CD4-positive, alpha-beta T cell treated with Interleukin-15 for 1 hour (primary cell): ENCODE results near the gene AQP2.

Experiments
- DNase-seq: peaks from one replicate; pipeline ENCODE4 v3.0.0-alpha.2; 2020

AQP2 gene

DNA sequence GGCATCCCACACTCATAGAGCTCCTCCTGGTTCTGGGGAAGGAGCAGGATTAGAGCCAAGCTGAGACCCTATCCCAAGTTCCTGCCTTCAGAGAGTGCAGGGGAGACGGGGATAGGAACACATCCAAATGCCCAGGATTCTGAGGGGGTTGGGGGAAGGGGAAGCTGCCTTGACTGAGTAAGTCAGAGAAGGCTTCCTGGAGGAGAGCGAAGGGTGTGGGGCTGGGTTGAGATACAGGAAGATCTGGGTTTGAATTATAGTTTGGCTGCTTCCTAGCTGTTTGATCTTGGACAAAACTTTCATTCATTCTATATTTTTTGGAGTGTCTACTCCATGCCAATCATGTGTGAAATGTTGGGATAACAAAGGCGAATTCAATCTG is 8.0 kb upstream of the AQP2 start:
- no peak for DNase-seq

DNA sequence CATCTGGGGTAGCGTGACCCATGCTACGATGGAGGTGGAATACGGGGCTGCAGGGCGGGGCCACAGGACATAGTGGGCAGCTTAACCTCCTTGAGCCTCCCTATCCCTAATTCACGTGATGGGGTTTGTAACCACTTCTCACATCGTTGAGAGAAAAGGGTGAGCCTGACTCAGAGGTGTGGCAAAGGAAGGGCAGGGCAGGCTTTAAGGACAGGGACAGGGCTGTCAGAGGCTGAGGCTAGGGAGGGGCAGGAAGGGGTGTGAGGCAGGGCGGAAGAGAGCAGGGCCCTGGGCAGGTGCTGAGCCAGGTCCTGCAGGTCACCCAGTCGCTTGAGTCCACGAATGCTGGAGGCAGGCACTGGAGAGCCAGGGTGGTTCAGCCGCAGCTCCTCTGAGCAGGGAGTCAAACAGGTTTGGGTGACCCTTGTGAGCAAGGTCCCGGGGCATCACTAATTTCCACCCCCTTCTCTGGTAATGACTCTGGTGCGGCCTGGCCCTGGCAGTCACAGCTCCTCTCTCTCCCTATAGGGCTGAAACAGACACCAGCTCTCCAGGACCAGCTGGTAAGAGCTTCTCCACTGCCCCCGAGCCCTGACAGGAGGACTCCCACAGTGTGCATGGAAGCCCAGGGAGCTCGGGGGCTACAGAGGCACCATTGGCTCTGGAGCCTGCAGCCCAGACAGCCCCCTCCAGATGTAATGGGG is 7.5 kb upstream of the AQP2 start:
- no peak for DNase-seq

DNA sequence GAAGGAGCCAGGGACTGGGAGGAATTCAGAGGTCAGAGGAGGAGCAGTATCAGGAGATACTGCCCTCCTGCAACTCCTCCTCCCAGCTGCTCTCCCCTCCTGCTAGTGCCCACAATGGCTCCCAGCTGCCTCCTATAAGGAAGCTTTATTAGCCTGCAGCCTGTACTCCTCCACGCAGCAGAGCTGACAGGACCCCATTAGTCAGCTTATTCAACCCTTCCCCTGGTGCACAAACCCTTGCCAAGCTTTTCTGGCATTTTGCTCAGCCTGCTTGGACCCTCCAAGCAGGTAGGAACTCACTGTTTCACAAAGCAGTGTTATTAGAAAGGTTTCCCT is 6.9 kb upstream of the AQP2 start:
- DNase-seq, result no peak

DNA sequence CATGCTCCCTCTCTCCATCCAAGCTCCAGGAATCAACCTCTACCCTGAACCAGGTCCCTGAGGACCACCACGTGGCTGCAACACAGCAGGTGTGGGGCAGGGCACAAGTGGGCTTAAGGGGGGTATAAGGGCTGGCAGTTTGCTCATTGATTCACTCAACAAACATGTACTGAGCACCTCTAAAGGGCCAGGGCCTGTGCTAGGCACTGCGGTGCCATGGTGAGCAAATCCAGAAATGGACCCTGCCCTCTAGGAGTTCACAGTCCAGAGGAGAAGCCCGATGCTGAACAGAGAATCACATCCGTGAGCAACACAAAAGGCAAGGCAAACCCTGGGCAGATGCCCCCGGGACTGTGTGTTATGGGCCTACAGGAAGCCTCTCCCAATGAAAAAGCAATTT is 6.5 kb upstream of the AQP2 start:
- peak; percentile 11 for DNase-seq

DNA sequence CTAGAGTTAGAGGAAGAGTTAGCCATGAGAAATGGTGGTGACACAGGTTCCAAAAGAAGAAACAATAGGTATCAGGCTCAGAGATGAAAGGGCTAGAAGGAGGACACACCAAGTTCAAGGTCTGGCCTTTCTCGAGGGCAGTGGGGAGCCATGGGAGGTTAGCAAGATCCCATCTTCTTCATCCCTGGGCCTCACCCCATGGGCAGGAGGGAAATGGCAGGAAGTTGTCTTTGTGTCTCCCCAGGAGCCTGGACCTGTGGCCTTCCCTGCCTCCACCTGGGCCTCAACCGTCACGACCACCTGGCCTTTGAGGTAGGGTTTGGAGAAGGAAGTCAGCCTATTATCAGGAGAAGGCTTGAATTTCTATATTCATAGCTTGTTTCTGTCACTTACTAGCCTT is 5.8 kb upstream of the AQP2 start:
- peak; percentile 15 for DNase-seq

DNA sequence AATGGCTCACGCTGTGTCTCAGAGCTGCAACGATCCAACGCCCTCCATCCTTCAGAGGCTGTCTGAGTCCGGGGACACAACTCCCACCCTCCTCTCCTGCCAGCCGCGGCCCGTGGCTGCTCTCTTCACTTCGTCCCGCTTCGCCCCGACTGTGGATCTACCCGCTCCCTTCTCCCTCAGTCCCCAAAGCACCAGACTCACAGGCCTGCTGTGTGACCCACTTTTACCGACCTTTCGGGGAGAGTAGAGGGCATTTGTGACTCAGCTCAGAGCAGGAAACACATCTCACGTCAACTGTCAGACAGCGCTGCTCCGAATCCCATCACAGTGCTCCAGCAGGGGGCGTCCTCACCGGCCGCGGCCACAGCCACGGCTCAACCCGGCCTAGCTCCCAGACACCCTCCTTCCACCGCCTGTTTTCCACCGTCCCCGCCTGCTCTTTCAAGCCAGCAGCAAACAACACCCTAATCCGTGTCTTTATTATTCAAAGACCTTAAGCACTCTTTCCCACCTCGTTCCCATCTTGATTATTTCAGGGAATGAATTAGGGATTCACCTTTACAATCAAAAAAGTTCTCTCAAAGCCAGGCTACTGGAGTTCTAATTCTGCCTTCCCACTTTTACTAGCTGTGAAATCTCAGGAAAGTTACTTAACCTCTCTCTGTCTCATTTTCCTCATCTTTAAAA is 5.0 kb upstream of the AQP2 start:
- DNase-seq, result peak; percentile 75

DNA sequence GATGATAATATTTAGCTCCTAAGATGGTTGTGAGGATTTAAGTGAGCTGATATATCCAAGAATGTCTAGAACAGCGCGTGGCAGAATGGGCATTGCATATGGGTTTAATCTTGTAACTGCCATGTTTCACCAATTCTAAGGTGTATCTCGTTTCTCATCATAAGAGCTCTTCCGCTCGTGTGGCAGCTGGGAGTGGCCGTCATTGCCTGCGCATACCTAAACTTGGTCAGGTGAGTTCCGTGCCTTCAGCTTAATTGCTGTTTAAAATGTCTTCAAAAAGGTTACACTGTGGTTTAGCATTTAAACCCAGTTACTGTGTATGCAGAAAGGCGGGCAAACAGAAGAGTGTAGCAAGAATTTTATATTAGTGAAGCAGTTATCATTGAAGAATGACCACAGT is 4.5 kb upstream of the AQP2 start:
- DNase-seq, result no peak

DNA sequence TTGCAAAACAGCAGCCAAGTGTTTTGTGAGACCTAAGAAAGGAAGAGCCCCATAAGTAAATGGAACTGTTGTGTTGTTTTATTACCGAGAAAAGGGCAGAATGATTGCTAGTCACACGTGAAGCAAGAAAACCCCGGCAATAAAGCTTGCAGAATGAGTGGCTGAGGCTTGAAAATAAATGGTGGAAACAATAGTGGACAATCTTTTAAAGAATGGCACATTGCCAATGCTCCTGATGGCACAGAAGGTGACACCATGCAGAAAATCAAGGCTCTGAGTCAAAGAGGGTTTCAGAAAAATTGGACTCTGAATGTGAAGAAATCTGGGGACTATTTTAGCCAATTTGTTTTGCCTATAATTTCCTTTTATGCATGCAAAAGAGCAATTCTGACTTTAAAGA is 4.0 kb upstream of the AQP2 start:
- no peak for DNase-seq

DNA sequence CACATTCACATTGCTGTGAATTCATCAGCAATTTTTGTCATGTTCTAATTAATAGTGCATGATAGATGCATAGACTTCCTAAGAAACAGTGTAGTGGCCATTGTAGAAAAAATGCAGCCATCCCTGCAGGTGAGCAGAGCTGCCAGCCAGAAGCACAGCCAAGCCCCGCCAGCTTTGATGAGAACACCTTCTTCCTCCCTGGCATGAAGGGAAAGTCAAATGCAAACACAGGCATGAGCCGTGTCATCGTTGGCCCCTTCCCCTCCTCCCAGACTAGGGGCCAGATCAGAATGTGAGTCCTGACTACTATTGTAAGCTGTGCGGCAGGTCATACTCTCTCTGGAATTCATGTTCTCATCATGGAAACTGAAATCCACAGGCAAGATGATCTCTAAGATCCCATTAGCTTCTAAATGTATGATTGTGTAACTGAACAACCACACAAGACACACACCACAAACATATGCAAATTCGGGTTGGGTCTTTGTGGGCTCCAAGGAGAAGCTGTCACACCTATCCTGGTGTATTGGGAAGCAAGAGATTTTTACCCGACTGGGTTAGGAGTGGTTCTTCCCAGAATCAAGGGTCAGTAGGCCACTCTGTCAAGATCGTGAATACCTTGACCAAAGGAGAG is 2.8 kb upstream of the AQP2 start:
- no peak for DNase-seq

DNA sequence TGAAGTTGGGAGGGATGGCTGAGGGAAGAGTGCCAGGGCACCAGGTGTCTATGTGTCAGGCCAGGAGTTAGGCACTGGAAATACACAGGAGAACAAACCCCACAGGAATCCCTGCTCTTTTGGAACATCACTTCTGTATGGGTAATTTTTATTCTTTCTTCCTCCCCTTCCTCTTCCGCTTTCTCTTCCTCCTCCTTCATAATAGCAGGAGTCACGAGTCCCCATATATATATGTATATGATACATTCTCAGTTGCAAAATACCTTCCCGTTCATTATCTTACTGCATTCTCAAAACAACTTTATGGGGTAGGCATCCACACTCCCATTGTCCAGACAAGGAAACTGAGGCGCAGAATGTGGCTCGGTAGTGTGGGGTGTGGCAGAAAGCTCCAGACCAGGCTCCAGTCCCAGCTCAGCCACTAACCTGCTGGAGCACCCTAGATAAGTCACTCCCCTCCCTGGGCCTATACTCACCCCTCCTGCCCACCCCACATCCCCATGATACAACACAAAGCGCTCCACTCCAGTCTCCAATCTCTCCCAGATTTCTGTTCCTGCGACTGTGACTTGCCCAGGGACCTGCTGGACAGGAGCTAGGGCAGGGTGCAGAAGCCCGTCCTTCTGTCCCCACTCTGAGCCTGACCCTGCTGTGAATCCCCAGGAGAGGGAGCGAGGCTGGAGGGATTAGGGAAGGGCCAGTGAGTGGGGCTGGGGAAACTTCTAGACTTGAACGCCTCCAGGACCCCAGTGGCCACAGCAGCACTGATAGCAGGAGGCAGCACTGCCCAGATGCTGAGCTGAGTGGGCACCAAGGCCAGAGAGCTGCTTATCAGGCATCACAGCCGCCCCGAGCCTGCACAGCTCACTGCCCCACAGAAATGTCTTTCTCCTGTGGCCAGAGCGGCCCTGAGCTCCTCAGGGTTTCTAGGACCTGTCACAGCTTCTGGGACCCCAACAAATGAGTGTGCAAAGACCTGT is 1.4 kb upstream of the AQP2 start:
- DNase-seq, result no peak

DNA sequence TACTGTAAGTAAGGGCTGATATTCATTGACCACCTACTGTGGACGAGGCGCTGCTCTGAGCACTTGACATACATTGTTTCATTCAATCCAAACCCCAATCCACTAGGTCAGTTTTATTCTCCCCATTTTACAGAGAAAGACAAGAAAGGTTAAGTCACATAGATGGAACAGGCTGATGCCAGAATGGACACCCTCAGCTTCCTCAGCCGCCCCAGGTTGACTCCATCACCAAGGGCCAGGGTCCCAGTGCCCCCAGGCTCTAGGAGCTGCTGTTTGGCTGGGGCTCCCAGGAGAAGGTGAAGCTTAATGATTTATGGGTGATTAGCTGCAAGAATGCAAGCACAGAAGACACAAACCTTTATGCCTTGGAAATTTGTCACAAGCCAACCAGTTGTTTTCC is 671 bp upstream of the AQP2 start:
- DNase-seq, result no peak

DNA sequence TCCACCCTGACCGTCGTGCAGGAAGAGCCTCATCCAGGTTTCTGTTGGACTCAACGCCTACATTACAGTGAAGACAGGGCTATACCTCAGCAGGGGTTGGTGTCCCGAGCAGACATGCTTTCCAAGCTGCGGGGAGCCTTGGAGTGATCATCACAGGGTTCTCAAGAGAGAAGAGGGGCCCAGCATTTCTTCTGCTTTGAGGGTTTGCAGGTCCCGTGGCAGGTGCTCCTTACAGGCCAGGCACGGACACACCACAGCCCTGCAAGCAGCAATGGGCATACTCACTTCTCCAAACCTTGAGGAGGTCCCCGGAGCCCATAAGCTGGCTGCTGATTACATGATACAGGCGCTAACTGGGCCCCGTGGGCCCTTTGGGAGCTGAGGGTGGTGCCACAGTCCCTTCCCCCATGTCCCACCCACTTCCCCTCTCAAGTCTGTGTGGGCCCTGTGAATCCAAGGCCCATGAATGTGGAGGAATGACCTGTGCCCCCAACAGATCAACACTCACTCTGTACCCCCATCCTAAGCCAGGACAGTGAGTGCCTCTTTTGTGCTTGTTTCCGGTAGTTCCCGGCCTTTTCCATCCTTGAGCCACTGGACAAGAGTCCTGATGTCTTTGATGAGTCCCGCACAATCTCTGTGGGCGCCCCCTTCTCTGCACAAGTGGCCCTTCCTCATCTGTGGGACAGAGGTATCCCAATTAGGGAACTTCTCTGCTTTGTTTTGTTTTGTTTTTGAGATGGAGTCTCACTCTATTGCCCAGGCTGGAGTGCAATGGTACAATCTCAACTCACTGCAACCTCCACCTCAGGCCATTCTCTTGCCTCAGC is 1.1 kb downstream of the AQP2 start:
- no peak for DNase-seq

DNA sequence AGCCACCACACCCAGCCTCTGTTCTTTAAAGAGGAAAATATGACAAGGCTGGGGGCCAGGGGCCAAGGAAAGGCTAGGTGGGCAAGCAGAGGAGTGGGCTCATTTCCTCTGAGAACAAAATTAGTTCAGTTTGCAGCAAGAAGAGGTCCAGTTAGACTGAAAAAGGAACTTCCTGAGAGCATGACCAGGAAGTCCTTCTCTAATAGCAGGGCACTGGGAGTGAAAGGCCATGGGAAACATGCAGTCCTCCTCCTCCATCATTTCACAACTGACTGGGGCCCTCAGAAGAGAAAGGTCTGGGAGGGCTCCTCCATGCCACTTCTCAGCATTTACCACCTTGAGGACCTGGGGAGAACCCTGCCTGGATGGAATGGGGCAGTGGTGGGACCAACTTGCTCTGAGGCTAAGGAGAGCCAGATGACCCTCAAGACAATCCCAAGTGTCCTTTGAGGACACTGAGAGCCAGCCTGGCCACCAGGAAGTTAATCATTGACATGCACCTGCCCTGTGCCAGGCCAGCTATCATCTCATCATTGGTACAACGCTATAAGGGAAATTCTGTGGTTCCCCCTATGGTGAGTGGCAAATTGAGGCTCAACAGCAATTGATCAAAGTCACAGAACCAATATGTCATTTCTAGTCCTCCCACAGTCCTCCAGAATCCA is 2.0 kb downstream of the AQP2 start:
- DNase-seq, result no peak

DNA sequence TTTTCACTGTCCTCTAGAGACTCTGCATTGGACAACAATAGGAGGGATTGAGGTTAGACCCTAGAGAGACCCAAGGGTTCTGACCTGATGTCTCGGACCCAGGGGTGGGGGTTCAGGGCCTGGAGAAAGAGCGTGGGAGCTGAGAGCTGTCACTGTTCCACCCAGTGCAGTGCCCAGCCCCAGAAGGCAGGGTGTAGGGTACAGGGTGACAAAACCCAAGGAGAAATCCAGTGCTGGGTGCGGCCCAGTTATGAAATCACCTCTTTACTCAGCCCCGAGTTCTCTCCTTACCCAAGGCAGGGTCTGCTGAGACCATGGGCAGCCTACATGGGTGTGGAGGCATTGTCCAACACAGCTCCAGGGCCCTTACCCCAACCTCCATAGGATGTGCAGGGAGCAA is 2.6 kb downstream of the AQP2 start:
- DNase-seq, result no peak

DNA sequence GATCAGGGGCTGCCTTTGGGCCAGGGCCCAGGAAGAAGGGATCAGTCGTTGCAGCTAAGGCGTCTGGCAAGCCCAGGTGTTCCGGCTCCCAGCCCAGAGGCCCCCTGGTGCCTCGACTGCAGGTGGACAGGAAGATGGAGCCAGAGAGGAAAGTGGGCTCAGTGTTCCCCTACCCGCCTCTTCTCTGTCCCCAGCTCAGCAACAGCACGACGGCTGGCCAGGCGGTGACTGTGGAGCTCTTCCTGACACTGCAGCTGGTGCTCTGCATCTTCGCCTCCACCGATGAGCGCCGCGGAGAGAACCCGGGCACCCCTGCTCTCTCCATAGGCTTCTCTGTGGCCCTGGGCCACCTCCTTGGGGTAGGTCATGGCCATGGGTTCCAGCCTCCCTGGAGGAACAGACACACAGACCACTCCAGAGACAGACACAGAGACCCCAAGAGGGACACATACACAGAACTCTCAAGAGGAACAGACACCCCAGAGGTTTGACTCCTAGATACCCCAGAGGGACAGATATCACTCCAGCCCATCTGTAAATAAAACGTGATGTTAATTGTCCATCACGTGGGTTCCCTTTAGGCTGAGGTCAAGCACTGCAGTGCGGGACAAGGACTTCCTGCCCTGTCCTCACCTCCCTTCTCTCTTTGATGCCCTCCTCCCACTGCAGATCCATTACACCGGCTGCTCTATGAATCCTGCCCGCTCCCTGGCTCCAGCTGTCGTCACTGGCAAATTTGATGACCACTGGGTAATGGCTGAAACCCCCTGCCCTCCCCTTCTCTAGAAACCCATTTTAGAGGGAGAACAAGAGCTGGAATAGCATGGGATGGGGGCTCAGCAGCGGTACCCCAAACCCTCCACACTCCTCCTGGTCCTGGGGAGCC is 3.7 kb downstream of the AQP2 start:
- no peak for DNase-seq

DNA sequence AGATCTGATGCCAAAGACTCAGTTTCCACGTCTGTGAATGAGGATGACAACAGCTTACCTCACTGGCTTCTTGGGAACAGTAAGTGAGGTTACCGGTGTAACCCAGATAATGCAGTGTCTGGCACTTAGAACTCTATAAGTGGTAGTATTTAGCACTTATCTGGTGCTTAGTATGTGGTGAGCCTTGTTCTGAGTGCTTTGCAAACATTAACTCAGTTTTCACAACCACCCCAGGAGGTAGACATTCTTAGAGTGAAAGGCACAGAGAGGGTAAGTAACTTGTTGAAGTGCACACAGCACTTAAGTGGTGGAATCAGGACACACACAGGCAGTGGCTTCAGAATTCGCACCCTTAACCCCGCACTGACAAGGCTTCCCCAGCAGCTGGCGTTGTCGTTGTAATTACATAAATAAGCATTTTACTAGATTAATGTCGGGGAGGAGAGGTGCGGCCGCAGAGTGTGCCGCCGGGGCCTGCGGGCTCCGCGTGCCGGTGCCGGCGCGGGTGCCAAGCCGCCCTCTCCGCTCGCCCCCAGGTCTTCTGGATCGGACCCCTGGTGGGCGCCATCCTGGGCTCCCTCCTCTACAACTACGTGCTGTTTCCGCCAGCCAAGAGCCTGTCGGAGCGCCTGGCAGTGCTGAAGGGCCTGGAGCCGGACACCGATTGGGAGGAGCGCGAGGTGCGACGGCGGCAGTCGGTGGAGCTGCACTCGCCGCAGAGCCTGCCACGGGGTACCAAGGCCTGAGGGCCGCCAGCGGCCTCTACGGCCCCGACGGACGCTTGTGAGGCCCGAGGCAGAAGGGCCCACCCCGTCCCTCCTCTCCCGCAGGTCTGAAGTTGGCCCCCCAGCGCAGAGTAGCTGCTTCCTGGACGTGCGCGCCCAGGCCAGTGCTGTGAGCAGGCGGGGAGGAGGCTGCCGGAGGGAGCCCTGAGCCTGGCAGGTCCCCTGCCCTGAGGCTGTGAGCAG is 4.6 kb downstream of the AQP2 start:
- no peak for DNase-seq

DNA sequence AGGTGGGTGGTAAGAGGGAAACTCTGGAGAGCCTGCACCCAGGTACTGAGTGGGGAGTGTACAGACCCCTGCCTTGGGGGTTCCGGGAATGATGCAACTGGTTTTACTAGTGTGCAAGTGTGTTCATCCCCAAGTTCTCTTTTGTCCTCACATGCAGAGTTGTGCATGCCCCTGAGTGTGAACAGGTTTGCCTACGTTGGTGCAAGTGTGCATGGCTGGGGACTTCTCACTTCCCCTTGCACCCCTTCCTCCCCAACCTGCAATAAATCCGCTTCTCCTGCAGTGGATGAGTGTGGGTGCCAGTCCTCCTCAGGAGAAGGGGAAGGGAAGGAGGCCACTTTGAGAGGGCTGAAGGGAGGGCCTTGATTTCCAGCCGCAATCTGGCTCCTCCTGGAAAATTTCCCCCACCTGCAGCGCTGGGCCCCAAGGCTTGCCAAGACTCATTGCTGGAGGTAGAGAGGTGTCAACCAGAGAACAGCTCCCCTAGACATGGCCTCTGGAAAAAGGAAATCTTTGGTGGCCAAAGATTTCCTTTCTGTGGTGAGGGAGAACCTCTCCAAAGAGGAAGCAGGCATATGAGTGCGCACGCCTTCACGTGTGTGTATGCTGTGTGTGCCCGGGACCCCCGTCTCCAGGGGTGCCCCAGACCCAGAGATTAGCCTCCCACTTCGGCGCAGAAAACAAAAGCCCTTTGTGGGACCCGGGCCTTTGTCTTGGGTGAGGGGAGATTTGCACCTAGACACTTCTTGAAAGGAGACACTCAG is 5.5 kb downstream of the AQP2 start:
- DNase-seq, result no peak

DNA sequence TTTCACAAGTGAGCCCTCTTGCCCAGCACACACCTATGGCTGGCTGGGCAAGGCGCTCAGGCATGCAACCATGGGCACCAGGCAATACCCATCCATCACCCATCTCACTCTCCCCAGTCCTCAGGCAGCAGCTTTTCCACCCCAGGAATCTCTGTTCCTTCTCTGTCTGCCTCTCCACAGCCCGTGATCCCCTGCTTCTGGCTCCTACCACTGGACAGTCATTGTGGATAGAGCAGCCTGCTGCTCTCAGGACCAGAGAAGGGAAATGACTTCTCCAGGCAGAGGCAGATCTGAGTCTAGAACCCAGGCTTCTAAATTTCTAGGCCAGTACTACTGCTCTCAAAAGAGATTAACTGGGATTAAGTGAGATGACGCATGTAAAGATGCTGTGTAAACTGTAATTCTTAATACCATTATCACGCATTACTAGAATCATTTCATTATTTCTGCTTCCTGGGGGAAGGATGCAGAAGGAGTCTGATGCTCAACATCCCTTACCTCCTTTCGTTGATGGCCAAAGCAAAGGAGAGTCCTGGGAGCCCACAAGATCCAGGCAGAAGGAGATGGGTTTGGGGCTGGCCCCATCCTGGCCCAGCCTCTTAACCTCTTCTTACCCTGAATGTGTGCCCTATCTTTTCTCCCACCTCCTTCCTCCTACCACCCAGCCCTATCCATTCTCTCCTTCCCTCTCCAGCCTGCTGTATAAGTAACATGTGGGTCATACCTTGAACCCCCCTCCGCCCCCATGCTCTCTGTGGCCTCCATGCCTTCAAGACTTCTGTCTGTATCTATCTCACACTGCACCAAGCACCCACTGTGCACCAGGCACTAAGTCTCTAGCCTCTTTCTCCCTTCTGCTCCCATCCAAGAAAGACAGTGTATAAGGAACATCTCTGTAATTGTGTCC is 6.4 kb downstream of the AQP2 start:
- no peak for DNase-seq
